T follicular helper cell (primary cell): Measurements from ENCODE around the gene LCLAT1.

Experiments
- DNase-seq: peaks from one replicate; pipeline ENCODE4 v3.0.0-alpha.2; 2020; ENCODE audit warnings: low read depth

Gene LCLAT1

DNA sequence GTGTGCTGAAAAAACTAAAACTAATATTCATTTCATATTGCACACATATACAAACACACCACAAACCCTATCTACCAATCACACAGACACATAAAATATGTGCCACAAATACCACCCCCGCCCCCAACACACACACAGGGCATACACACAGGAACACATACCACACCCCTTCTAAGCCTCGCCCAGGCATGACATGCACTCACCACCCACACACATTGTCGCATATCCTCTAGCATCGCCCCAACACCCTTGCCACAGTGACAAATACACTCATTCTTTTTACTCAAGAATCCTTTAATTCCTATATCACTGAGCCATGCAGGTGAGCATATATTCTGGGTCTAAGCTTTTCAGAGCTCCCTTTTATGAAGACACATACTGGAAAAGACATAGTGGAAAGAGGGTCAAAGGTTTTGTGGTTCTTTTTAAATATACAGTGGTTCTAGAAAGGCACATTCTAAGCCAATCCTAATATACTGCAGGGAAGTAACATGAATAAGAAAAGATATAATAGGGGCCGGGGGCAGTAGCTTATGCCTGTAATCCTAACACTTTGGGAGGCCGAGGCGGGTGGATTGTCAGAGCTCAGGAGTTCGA is 24.5 kb upstream of the LCLAT1 start:
- peak; percentile 37 for DNase-seq

DNA sequence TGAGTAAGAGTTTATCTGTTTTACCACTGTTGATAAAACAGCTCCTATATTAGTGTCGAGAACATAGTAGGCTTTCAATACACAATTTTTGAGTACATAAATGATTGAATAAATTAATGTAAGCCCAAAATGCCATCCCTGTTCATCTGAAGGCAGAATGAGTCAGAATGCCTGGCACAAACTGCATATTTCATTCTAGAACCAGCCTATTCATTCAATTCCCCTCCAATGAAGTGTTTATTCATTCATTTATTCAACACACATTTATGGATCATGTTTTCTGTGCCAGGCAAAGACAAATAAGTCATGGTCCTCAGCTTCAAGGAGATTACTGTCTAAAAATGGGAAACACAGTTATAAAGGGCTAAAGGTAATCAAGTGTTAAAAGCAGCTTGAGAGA is 22.8 kb upstream of the LCLAT1 start:
- DNase-seq = no peak

DNA sequence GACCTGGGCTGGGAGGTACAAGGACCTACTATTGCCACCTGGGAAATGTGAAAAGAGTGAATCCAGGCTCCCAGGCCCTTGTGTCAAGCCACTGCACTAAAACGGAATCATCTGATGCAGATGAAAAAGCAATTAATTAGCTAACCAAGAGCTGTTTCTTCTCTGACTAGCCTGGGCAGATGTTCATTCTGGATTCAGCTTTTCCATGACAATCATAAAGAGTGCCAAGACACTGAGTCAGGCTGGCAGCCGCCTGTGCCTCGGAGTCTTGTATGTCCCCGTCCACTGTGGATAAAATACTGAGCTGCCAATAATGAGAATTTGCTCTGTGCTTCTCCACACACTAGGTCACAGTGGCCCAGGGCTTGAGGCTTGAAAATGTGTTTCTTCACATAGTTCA is 21.7 kb upstream of the LCLAT1 start:
- no peak for DNase-seq

DNA sequence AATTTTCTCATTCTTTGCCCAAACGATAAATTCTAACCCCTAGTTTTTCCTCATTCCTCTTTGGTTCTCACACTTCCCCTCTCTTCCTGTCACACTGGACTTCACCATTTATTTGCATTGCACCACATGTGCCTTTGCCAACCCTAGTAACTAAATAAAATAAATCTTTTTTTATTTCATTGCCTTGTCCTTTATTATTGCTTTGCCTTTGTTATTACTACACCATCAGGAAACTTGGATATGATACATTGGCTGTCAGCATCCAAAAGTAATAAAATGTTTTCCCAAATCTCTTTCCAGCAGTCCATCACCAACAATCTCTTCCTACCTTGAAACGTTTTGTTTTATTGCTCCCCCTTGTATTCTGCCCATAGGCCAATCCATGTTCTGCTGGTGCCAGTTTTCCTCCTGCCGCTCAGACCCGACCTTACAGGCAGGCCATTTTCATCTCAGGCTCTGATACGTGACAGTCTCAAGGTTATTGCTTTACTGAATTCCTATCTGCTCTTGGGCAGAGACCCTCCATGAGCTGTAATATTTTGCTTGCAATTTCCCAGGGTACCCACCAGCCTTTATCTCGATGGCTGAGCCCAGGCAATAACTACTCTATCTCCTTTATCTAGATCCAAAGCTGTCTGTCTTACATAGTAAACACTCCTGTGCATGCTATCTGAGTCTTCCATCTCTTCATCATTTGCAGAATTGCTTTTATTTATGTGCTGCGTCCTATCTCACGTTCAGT is 19.3 kb upstream of the LCLAT1 start:
- DNase-seq = no peak

DNA sequence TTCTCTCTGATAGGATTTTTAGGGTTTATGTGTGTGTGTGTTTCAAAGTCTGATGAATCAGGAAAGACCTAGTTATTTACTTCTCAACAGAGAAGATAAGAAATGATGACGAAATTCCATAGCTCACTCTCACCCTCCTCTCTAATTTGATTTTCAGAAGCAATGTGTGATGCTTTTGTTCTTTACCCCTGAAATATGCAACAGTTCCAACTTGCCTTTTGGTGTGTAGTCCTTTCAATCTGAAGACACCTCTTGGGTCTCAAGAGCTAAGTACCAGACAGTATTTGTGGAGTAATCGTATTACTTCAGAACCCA is 18.7 kb upstream of the LCLAT1 start:
- DNase-seq = no peak

DNA sequence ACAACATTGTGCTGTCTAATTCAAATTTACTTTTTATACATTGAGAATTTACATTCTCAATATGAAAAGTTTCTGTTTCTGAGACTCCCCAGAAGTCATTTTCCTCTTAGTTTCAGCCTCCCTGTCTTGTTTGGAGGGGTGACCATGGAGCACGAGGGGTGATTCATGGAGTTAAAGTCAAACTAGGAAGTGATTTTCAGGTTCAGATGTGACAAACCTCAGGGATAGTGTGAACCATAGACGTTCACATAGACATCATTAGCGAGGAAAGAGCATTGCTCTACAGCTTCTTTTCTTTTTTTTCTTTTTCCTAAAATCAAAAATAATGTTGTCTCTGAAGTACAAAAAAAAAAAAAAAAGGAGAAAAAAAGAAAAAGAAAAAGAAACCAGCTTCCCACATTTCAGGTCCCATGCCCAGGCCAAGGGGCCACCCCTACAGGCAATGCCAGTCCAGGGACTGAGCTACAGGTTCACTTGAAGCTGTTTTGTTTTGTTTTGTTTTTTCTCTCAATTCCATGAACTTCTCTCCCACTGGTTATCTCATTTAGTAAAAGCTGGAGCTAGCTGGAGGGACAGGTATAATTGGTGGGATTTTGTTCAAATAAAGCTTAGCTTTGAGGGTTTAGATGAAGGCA is 18.1 kb upstream of the LCLAT1 start:
- DNase-seq = no peak

DNA sequence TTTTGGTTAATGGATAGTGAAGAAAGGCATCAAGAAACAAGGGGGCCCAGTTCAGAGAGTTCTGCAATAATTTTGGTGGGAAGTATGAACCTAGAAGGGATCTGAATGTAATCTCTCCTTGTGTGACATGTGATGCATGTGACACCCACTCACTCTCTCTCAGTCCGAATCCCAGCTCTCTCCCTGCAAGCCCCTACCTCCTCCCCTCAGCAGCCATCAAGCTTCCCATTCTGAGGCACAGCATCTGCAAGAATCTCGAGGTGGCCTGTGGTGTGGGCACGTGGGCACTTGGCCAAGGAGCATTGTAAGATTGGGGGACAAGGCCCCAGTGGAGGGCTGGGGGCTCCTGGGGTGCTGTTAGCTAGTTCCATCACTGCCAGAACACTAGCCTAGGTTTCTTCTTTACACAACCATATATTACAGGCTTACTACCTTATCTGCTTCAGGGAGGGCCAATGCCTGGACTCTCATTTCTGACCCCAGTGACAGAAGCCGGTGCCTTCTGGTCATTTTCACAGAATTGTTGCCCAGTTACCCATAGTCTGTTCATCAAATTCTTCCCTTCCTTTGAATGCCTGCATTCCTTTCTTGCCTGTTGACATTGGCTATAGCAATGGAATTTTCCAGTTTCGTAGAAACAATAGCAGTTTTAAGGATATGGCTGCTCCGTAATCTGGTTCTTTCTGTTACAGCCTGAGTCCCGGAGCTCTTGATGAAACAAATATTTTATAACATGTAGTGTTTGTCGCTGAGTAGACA is 13.3 kb upstream of the LCLAT1 start:
- DNase-seq = no peak

DNA sequence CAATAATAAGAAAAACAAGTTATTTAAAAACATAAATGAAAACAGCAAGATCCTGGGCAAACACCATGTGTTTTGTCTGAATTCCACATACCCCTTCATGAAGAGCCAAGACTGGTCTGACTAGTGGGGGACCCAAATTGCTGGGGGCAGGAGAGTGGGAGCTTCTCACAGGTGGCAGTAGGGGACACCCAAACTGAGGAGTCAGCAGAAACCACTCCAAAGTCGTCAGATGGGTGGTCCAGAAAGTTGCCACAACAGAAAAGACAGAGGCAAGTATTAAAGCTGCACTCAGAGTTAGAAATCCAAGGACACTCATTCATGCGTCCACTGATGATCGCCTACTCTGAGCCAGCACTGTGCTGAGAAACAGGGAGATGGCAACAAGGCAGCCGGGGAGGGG is 12.3 kb upstream of the LCLAT1 start:
- no peak for DNase-seq

DNA sequence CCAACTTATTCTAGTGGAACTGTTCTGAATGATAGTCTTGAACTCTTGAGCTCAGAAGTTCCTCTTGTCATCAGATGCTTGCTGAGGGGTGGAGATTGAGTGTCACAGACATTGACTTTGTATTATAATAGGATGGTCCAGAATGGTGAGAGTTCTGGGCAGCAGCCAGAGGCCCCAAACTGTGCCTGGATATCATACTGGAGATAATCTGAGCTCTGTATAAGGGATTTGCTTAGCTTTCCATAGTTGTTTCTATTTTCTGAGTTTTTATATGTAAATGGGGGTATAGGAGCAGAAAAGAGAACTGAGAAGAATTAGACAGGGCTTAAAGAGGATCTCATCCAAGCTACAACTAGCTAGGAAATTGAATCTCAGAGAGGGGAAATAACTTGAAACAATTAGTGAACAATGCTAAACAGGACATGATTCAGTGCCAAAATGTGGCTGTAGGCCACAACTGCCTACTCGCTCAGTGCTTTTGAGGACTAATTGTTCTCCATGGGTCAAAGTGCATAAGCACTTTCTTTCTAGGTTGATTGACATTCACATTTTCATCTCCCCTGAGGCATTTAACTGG is 10.1 kb upstream of the LCLAT1 start:
- DNase-seq = no peak

DNA sequence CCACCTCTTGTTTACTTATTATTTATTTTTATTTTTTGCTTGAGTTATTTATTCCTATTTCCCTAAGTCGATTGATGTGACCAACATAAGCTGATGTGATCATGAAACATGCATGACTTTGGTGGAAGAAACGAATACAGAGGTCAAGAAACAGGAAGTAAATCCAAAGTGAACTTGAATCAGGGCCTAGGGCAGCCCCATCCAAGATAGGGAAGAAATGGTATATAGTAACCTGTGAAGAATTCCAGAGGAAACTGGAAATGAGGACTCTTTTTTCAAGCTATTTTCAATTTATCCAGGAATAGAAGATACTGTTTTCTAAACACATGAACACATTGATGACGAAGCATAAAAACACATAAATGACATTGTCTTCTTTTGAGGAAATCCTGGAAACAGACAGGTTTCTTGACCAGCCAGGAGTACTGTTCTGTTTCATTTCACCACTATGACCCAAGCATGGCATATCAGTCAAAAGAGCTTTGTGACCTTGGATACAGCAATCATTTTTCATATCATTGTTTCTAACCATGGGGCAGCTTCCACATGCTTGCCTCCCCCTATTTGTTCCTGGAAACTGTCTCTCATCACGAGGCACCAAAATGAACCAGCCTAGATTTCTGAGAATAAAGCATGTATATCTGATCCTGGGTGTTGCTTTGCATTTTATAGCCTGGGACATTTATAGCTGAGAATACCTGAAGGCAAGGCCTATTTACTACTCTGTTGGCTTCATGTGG is 9.1 kb upstream of the LCLAT1 start:
- no peak for DNase-seq

DNA sequence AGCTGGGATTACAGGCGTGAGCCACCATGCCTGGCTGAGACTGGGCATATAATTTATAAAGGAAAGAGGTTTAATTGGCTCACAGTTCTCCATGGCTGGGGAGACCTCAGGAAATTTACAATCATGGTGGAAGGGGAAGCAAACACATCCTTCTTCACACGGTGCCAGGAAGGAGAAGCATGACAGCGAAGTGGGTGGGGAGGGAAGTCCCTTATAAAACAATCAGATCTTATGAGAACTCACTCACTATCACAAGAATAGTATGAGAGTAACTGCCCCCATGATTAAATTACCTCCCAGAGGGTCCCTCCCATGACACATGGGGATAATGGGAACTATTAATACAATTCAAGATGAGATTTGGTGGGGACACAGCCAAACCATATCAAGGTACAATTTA is 7.8 kb upstream of the LCLAT1 start:
- no peak for DNase-seq

DNA sequence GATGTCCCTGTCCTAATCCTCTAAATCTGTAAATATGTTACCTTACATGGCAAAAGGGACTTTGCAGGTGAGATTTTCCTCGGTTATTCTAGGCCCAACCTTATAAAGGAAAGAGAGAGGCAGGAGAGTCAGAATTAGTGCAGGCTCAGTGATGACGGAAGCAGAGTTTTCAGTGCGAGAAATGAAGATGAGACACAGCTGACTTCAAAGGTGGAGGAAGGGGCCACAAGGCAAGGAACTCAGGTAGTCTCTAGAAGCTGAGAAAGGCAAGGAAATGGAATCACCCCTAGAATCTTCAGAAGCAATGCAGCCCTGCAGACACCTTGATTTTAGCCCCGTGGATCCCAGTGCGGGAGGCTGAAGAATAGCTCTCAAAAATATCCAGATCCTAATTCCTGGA is 7.2 kb upstream of the LCLAT1 start:
- no peak for DNase-seq

DNA sequence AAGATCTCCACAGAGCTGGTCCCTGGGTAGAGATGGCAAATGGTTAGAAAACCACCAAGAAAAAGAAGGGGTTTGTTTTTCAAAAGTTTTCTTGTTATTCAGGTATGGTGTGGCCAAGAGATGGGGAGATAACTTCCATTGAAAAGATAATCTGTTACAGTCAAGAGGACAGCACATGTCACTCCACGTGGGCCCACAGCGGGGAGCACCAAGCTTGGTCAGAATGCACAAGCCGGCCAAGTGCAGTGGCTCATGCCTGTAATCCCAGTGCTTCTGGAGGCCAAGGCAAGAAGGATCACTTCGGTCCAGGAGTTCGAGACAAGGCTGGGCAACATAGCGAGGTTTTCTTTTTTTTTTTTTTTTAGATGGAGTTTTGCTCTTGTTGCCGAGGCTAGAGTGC is 6.0 kb upstream of the LCLAT1 start:
- no peak for DNase-seq

DNA sequence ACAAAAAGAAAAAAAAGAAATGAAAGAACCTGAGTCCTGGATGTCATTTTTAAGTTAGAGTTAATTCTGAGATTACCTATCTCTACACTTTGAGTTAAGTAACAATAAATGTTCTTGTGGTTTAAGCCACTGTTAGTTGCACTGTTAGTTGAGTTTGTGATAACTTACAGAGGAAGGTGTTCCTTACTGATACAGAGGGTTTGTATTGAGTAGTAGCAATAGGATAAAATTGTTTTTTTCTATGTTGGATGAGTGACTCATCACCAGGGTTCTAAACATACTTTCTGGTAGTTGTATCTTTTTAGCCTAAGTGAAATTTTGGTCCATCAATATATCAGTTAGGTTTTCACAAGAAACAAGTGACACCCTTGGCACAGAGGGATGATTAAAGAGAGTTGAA is 4.0 kb upstream of the LCLAT1 start:
- no peak for DNase-seq

DNA sequence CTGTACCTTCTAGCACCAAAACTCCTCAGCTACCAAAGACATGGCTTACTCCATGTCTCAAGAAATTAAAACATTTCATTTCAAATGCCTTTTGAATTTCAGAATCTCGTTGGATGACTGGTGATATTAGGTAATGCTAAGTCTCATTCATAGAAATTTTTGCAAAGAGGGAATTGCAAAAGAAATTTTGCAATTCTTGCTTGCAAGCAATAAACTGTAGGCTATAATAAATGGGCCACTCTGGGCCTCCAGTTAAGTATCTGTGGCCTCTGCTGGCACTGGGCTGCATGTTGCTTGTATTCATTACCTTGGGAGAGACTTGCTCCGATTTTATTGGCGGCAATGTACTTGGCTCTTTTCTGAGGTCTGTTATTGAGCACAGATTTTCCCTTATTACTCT is 2.8 kb upstream of the LCLAT1 start:
- no peak for DNase-seq

DNA sequence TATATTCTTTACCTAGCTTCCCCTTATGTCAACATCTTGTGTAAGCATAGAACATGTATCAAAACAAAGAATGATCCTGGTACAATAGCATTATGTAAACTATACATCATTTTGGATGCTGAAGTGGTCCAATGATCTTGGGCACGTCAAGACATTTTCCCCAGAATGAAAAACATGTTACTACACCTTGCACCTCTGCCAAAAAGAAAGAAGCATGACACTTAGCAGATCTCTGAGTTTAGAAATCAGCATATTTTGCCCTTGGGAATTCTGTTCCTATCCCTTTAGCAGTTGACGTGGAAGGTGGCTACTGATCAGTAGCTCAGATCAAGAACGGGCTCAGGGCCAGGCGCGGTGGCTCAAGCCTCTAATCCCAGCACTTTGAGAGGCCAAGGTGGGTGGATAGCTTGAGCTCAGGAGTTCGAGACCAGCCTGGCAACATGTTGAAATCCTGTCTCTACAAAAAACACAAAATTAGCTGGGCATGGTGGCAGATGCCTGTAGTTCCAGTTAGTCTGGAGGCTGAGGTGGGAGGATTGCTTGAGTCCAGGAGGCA is 1.7 kb upstream of the LCLAT1 start:
- no peak for DNase-seq

DNA sequence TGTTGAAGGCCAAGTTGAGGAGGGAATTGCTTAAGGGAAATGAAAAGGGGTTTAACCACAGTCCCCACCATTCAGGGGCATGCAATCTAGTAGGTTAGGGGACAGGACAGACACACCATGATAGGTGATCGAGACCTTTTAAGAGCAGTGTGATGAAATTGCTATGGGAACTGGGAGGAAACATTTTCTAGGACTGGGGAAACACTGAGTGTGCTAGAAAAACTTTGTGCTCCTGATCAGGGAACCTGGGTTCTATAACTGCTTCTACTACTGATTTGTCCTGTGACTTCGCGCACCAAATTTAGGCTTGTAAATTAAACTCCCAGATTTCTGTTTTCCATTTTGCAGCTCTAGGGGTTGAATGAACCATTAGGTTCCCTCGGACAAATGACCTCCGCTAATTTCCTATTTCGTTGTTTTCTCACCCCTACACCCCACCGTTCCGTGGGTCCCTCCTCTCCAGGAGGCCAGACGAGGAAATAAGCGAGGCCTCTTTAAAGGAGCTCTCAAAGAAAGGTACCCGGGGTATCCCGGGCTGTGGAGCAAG is 371 bp upstream of the LCLAT1 start:
- no peak for DNase-seq

DNA sequence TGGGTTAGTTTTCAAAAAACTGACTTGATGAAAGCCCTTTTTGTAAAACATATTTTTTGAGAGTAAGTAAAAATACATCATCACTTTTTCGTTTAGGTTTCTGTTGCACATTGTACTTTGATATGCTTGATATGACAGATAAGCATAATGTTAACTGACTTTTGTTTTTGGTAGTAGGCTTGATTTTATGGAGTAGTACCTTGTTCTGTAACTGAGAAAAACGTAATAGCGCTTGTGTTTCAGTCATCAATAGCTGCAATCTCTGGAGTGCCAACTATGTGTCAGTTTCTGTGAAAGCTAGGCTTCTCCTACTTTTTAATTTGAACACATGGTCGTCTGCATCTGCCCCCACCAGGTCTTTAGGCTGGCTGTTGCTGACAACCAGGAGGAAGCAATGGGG is 1.3 kb downstream of the LCLAT1 start:
- no peak for DNase-seq

DNA sequence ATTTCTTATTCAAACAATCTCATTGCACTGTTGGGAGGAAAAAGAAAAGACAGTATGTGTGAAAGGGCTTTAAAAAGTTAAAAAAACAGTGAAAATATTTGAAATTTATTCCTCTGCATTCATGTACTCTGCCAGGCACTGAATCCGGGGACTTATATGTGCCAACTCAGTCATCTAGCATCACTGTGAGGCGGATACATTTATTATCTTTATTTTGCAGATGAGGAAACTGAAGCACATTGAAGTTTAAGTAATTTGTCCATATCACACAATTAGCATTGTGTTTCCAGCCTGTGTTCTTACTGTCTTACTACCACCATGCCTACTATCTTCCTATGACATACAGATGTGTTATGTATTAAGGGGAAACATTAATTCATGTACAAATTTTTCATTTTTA is 1.8 kb downstream of the LCLAT1 start:
- DNase-seq = no peak

DNA sequence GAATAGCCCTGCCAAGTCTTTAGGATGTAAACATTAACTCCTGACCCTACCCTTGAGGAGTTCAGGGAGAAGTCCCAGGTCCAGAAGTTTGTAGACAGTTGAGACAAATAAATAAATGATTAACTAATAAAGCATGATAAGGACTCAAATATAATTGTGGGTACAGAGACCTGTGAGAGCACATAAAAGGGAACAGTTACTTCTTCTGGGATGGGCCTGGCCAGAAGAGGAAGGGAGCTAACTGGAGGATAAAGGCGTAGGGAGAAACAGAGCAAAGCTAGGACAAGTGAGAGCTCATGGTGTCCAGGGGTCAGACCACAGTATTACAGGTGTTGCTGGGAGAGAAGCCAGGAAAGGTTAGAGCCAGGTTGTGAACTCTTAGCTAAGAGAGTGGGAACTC is 3.0 kb downstream of the LCLAT1 start:
- no peak for DNase-seq

DNA sequence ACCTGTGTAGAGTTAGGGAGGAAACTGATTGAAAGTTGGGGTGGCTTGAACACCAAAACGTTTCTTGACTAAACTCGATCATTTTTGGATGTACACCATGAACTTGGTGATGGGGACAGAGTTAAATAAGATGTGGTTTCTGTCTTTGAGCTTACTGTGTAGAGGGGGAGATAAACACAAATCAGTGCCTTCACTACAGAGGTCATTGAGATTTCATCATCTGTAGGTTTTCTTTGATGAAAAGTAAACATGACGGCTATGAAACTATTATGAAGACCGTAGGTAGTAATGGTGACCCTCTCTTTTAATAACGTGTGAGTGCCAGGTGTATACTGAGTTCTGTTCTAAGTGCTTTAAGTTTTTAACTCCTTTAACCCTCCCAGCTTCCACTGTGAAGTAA is 6.5 kb downstream of the LCLAT1 start:
- DNase-seq = no peak
